GM18519 (cell line): ENCODE data around the gene AUTS2.

Experiments used
- ATAC-seq: cut with Tn5 transposase; IDR thresholded peaks from one replicate; pipeline ENCODE4 v1.9.1; 2021; ENCODE audit warnings: mild to moderate bottlenecking, moderate library complexity; ENCODE audit not compliant: unreplicated experiment, low FRiP score

The AUTS2 gene

GRCh38 chr7:70189776-70190175, 591.5 kb downstream of the AUTS2 start:
- ATAC-seq = no peak

GRCh38 chr7:70190281-70190680, 592.0 kb downstream of the AUTS2 start:
- no peak for ATAC-seq

DNA sequence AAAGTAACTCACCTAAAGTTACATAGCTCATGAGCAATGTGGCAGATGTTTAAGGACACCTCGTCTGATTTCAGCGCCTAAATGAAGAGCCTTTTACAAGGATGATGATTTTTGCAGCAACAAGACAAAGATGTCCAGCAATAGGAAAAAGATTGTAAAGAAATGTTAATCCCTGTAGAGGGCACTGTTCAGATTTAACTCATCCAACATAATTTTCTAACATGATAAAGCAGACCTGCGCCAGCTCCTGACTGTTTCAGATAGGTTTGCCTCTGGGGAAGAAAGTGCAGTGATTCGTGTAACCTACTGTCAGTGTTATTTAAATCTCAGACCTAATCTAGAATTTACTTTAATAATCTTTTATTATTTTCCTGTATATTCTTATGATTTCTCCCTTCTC, 595.2 kb downstream of the AUTS2 start:
- ATAC-seq = no peak

GRCh38 chr7:70208236-70209063, 610.2 kb downstream of the AUTS2 start:
- ATAC-seq = no peak

DNA sequence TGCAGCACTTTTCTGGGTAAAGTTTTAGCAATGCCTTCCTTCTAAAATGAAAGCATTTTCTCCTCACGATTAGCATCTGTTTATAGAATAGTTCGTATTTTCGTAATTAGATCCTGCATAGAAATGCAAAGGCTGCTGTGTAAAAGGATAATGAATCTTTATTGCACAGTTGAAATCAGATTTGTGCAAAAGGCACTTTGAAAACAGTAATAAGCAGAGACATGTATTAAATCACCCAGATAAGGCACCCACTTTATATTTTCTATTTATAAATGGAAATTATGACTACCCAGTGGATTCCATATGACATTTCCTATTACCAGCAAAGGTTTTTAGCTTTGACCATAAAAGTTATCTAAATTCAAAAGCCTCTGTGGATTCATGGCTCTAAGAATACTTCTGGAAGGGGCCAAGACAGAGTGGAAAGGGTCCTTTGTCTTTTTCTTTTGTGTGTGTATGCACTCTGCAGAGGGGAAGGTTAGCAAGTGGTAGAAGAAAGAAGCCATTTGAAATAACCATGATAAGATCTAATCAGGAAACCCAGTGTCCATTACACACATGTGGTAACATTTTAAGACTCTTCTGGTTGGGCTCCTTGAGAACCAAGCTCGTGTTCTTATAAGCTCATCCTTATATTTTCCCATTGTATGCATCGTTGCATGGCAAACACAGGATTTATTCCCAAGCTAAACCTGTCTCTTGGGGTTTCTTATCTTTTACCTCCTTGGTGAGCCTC, 612.1 kb downstream of the AUTS2 start:
- ATAC-seq = no peak

- ATAC-seq = no peak
Observed at GRCh38 chr7:70210936-70211310, 612.6 kb downstream of the AUTS2 start.

- ATAC-seq = no peak
Observed at GRCh38 chr7:70212281-70212680, 614.0 kb downstream of the AUTS2 start.

DNA sequence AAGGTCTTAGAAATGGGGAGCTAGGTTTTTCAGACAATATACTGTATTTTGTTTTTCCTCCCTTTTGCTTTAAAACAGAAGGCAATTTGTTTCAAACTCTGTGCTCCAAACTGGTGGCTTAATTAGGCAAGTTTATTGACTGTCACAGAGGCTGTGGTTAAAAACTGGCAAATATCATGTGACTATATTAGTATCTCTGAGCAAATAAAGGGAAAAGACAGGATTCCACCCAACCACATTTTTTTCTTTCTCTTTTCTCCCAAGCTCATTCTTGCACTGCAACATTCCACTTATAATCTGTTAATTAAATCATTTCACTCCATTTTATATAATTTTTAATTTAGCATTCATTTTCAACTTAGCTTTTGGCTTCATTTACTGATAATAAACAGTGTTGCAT, 615.8 kb downstream of the AUTS2 start:
- ATAC-seq = no peak

GRCh38 chr7:70215491-70215890, 617.2 kb downstream of the AUTS2 start:
- no peak for ATAC-seq

DNA sequence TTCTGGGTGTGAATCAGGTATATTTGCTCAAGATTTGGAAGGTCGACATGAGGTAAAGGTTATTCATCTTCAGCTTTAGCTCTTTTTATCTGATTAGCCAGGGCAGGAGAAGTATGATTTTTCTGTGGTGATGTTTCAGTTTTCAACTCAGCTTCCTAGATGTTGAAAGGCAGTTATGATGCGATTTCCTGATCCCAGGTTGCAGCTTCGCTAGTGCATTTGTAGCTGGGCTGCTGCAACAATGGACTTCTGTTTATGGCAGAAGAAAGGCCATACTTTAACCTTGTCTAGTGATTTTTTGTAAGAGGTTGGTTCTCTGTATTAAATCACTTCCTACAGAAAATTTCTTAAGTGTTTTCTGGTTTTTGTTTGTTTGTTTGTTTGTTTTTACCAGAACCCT, 619.3 kb downstream of the AUTS2 start:
- ATAC-seq = no peak

- no peak for ATAC-seq
Observed at GRCh38 chr7:70218006-70218405, 619.7 kb downstream of the AUTS2 start.

DNA sequence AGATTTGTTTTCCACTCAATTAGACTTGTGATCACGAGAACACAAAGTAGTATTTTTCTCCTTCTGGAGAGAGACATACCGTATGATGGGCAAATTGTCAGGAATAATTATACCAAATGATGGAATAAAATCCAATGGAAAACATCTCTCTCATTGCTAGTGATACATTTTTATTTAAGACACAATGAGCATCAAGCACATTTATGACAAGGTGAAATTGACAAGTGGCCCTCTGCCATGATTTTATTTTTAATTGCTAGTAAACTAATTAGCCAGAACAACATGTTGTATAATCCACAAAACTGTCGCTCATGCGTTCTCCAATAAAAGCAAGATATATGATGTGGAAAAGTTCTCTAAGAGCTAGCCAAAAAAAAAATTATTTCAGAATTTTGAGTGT, 620.8 kb downstream of the AUTS2 start:
- ATAC-seq = no peak

DNA sequence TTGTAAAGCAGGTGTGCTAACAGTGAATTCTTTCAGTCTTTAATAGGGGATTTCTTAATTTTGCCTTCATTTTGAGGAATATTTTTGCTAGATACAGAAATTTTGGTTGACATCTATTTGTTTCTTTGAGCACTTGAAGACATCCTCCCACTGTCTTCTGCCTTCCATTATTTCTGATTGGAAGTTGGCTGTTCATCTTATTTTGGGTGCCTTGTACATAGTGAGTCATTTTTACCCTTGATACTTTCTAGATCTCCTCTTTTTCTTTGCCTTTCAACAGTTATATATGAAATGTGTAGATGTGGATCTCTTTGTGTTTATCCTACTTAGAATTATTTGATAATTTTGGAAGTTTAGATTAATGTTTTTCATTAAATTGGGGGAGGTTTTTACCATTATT, 631.0 kb downstream of the AUTS2 start:
- ATAC-seq = no peak

DNA sequence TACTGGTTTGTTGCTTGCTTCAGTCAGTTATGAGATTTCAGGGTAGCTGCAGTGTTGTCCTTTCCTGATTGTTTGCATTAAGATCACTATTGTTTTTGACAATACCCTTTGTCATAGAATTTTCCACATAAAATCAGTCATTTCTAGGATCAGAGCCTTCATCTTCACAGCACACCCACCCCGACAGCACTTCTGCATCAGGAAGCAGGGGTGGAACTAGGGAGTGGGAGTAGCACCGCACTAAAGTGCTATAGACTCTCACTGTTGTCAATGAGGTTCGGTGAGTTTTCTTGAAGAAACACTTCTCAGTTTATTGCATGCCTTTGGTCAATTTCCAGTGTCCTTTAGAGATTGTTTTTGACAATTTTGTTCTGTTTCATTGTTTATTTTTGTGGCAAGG, 632.5 kb downstream of the AUTS2 start:
- ATAC-seq = no peak

- no peak for ATAC-seq
Observed at GRCh38 chr7:70233776-70234175, 635.5 kb downstream of the AUTS2 start.

- no peak for ATAC-seq
Observed at GRCh38 chr7:70237256-70237655, 639.0 kb downstream of the AUTS2 start.

GRCh38 chr7:70237831-70238575, 639.7 kb downstream of the AUTS2 start:
- peak; percentile 98 for ATAC-seq

- no peak for ATAC-seq
Observed at GRCh38 chr7:70239918-70240317, 641.6 kb downstream of the AUTS2 start.

GRCh38 chr7:70240873-70241272, 642.6 kb downstream of the AUTS2 start:
- ATAC-seq = no peak

GRCh38 chr7:70241536-70242175, 643.4 kb downstream of the AUTS2 start:
- no peak for ATAC-seq

DNA sequence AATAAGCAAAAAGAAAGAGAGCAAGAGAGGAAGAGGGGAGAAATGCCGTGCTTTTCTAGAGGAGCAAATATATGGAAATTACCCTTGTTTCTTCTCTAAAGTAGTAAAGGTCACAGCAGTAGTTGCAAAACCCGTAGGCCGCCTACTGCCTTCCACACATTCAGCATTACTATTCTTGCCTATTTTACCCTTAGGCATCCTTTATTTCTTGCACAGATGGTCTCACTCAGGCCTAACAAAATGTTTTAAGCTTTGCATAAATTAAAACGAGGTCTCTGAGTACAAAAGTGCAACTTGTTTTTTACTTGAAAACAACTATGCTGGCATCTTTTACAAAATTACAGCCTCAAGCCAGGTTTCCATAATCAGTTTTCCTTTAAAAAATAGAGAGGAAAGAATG, 644.6 kb downstream of the AUTS2 start:
- ATAC-seq = no peak
